Measurements from ENCODE around the gene DHCR24.
"Not testable (repeated sequence)": the region's sequence is repeated elsewhere in the genome, so short reads cannot be mapped to it uniquely, and the experiment has no call there.

DHCR24 gene, protein sequence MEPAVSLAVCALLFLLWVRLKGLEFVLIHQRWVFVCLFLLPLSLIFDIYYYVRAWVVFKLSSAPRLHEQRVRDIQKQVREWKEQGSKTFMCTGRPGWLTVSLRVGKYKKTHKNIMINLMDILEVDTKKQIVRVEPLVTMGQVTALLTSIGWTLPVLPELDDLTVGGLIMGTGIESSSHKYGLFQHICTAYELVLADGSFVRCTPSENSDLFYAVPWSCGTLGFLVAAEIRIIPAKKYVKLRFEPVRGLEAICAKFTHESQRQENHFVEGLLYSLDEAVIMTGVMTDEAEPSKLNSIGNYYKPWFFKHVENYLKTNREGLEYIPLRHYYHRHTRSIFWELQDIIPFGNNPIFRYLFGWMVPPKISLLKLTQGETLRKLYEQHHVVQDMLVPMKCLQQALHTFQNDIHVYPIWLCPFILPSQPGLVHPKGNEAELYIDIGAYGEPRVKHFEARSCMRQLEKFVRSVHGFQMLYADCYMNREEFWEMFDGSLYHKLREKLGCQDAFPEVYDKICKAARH

DNA sequence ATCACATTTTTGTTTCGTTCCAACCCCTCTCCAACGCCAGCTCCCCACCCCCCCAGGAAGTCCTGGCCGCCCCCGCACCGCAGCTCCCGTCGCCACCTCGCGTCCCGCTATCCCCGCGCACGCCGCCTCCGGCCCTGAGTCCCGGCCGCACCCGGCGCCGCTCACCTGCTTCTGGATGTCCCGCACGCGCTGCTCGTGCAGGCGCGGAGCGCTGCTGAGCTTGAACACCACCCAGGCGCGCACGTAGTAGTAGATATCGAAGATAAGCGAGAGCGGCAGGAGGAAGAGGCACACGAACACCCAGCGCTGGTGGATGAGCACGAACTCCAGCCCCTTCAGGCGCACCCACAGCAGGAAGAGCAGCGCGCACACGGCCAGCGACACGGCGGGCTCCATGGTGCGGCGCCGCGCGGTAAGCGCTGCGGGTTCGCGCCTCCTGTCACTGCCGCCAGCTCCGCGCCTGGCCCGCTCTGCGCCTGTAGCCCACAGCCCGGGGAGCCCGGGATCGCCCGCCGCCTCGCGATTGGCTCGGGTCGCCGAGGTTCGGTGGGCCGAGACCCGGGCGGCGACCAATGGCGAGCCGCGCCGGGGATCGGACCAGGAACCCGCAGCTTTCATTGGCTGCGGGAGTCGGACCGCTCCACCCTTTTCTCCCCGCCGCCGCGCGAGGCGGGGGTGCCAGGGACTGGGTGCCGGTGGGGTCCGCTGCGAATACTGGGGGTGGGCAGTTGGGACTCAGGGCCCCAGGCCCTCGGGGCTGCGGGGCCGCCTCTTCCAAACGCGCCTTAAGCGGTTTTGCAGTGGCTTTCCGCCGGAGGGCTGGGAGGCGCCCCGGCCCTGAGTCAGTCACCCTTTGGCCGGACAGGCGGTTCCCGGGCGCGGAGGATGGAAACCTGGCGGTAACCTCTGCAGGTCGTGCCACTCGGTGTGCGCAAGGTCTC lies at the start of gene DHCR24:
DHCR24 (minus strand) TSS at position 472 of the 941 bp plus-strand sequence; CDS start at position 396, 76 bp downstream.
- Histone ChIP-seq H3K4me3 (ENCODE audit: low read depth, low read length) (peak within 1 kb of the TSS; percentile 74), H3K9me3 (ENCODE audit: control insufficient read depth, low read length) (no peaks in the 10 kb centered on the region), H3K4me1 (peaks cover 6% of the 10 kb centered on the region), H3K27ac (peak within 1 kb of the TSS; percentile 27), H3K36me3 (ENCODE audit: control insufficient read depth, insufficient read depth, low read length) (no peaks in the 10 kb centered on the region), H3K4me2 (ENCODE audit: low read length) (peak within 1 kb of the TSS; percentile 84), H3K27me3 (ENCODE audit: control insufficient read depth, insufficient read depth, low read length) (no peaks in the 10 kb centered on the region), H3K79me2 (no peaks in the 10 kb centered on the region), H3K9ac (no peak within 1 kb of the TSS), H2AFZ (peak within 1 kb of the TSS; percentile 85)
- TF ChIP-seq, protein P1, sequence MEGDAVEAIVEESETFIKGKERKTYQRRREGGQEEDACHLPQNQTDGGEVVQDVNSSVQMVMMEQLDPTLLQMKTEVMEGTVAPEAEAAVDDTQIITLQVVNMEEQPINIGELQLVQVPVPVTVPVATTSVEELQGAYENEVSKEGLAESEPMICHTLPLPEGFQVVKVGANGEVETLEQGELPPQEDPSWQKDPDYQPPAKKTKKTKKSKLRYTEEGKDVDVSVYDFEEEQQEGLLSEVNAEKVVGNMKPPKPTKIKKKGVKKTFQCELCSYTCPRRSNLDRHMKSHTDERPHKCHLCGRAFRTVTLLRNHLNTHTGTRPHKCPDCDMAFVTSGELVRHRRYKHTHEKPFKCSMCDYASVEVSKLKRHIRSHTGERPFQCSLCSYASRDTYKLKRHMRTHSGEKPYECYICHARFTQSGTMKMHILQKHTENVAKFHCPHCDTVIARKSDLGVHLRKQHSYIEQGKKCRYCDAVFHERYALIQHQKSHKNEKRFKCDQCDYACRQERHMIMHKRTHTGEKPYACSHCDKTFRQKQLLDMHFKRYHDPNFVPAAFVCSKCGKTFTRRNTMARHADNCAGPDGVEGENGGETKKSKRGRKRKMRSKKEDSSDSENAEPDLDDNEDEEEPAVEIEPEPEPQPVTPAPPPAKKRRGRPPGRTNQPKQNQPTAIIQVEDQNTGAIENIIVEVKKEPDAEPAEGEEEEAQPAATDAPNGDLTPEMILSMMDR (IDR thresholded peaks at IDR 0.05) = no peak

DNA sequence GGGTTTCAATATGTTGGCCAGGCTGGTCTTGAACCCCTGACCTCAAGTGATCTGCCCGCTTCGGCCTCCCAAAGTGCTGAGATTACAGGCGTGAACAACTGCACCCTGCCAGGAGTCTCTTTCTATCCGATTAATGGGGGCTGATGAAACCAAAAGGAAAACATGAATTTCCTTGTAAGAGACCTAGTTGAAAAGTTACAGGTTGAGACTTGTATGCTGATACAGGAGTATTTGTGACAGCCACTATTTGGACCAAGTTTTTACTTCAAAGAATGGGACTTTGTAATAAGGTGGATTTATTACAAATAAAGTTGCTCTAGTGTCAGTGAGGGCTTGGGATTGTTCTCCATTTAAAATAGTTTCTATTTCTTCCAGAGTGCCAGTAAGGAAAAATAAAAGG lies 49.8 kb upstream of the DHCR24 start:
- no peak overlapping the region for H3K4me3 ChIP-seq (ENCODE audit: low read depth, low read length)
- no peak overlapping the region for H3K4me2 ChIP-seq (ENCODE audit: low read length)
- TF ChIP-seq, protein P1 (IDR thresholded peaks at IDR 0.05) = no peak
- H3K79me2 ChIP-seq = no peaks in the 10 kb centered on the region
- no peaks in the 10 kb centered on the region for H3K9me3 ChIP-seq (ENCODE audit: control insufficient read depth, low read length)
- no peak overlapping the region for H3K9ac ChIP-seq
- H3K36me3 ChIP-seq (ENCODE audit: control insufficient read depth, insufficient read depth, low read length) = no peaks in the 10 kb centered on the region
- H3K27me3 ChIP-seq (ENCODE audit: control insufficient read depth, insufficient read depth, low read length) = no peaks in the 10 kb centered on the region
- H2AFZ ChIP-seq = no peak overlapping the region
- no peak overlapping the region for H3K27ac ChIP-seq
- H3K4me1 ChIP-seq = no peaks in the 10 kb centered on the region

DNA sequence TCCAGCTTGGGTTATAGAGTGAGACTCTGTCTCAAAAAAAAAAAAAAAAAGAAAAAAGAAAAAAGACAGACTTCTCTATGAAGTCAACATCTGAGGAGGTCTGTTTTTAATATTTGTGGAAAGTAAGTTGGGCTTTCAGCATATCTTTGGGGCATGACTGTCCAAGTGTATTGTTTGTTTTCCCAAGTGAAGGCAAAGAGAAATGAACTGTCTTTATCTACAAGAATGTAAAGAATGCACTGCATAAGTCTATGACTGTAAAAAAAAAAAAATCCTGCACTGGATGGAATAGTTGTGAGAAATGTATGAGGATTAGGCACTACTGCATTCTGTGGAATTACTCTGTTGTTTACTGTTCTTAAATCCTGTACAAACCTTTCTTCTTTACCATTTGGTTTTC lies 47.9 kb upstream of the DHCR24 start:
- no peak overlapping the region for H3K4me3 ChIP-seq (ENCODE audit: low read depth, low read length)
- H3K27me3 ChIP-seq (ENCODE audit: control insufficient read depth, insufficient read depth, low read length) = no peaks in the 10 kb centered on the region
- TF ChIP-seq, protein P1 (IDR thresholded peaks at IDR 0.05) = no peak
- no peaks in the 10 kb centered on the region for H3K4me1 ChIP-seq
- no peaks in the 10 kb centered on the region for H3K9me3 ChIP-seq (ENCODE audit: control insufficient read depth, low read length)
- H3K9ac ChIP-seq = no peak overlapping the region
- no peaks in the 10 kb centered on the region for H3K36me3 ChIP-seq (ENCODE audit: control insufficient read depth, insufficient read depth, low read length)
- H3K4me2 ChIP-seq (ENCODE audit: low read length) = no peak overlapping the region
- H3K79me2 ChIP-seq = no peaks in the 10 kb centered on the region
- H2AFZ ChIP-seq = no peak overlapping the region
- H3K27ac ChIP-seq = no peak overlapping the region

DNA sequence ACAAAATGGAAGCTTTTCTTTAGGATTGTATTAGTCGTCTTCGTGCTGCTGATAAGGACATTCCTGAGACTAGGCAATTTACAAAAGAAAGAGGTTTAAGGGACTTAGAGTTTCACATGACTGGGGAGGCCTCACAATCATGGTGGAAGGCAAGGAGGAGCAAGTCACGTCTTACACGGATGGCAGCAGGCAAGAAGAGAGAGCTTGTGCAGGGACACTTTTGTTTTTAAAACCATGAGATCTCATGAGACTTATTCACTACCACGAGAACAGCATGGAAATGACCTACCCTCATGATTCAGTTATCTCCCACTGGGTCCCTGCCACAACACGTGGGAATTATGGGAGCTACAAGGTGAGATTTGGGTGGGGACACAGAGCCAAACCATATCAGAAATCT lies 47.1 kb upstream of the DHCR24 start:
- H3K27me3 ChIP-seq (ENCODE audit: control insufficient read depth, insufficient read depth, low read length); H3K4me2 ChIP-seq (ENCODE audit: low read length); H3K36me3 ChIP-seq (ENCODE audit: control insufficient read depth, insufficient read depth, low read length); H3K79me2 ChIP-seq; H3K4me1 ChIP-seq; H3K9ac ChIP-seq; H2AFZ ChIP-seq; H3K9me3 ChIP-seq (ENCODE audit: control insufficient read depth, low read length); H3K4me3 ChIP-seq (ENCODE audit: low read depth, low read length); H3K27ac ChIP-seq: not testable (repeated sequence)

DNA sequence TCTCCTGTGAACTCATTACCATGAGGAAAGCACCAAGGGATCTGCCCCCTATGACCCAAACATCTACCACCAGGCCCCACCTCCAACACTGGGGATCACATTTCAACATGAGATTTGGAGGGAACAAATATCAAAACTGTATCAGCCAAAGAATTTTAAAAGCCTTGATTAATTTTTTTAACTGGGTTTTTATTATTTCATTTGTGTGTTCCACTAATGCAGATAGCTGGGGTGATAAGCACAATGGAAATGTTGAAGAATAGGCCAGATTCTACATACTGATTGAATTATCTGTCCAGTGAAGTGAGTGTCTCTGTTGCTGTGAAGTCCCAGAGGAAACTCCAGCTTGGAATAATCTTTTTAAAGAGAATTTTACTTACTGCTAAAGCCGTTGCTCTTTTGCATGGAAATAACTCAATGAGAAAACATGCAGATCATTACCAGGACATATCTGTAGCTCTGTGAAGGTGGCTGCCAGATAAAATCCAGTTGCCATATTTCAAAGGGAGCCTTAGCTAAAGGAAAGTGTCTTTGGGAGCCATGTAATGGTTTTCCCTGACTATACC lies 44.4 kb upstream of the DHCR24 start:
- Histone ChIP-seq H3K4me1 (peaks cover 9% of the 10 kb centered on the region), H3K27ac (no peak overlapping the region), H3K79me2 (no peaks in the 10 kb centered on the region), H3K9me3 (ENCODE audit: control insufficient read depth, low read length) (no peaks in the 10 kb centered on the region), H3K9ac (no peak overlapping the region), H3K4me3 (ENCODE audit: low read depth, low read length) (no peak overlapping the region), H2AFZ (no peak overlapping the region), H3K36me3 (ENCODE audit: control insufficient read depth, insufficient read depth, low read length) (no peaks in the 10 kb centered on the region), H3K27me3 (ENCODE audit: control insufficient read depth, insufficient read depth, low read length) (no peaks in the 10 kb centered on the region), H3K4me2 (ENCODE audit: low read length) (no peak overlapping the region)
- TF ChIP-seq, protein P1 (IDR thresholded peaks at IDR 0.05) = no peak
